Endothelial cell of umbilical vein (primary cell): Measurements from ENCODE around the gene DPF3. TPM values are rescaled to one million over a fixed set of nuclear protein-coding genes. Genes with fewer than 3 reads are reported as not detected.

Experiments used
- BruUV-seq: library from RNA; stranded (reverse); fragments of 400-500 nt; replicated peaks from 2 replicates; lab custom pipeline; 2021; lab: Mats Ljungman, UMichigan
- CTCF ChIA-PET: fragments of 300-600, 350-600 bp; sonication (Branson Sonifier 250); formaldehyde crosslinking; loops from one replicate; lab custom pipeline; 2021; ENCODE audit warnings: antibody characterized with exemption, inconsistent platforms; lab: Charles Lee
- POLR2A ChIA-PET: fragments of 300-600, 350-600 bp; sonication (Branson Sonifier 250); formaldehyde crosslinking; loops from one replicate; lab custom pipeline; 2021; ENCODE audit warnings: antibody characterized with exemption, inconsistent platforms; lab: Charles Lee
- DNase-seq: peaks from one replicate; pipeline ENCODE4 v3.0.0-alpha.2; 2011; ENCODE audit warnings: low read depth, low spot score
- FAIRE-seq: peaks from 2 replicates; lab custom pipeline; 2011; peaks lifted over from hg19 to GRCh38; lab: Jason Lieb, UNC
- H2AFZ ChIP-seq: 2 replicates; pipeline ENCODE4 v1.6.0; 2012; ENCODE audit warnings: low read depth, low read length, control low read depth, inconsistent platforms
- H3K27ac ChIP-seq: 2 replicates; pipeline ENCODE4 v1.5.1; 2011; ENCODE audit warnings: low read depth, mild to moderate bottlenecking, control low read depth, low read length, moderate library complexity; ENCODE audit not compliant: insufficient read depth
- H3K27me3 ChIP-seq, 2 experiments: 2 replicates each; pipeline versions ENCODE4 v1.6.0 to v1.6.1; 2011; ENCODE audit warnings: low read length in 2 of 2, mixed read lengths in 1 of 2; ENCODE audit not compliant: control insufficient read depth in 2 of 2, insufficient read depth in 2 of 2
- H3K36me3 ChIP-seq, 2 experiments: 2 replicates in 1 of 2; 3 replicates in 1 of 2; pipeline ENCODE4 v1.5.1; 2011; ENCODE audit warnings: low read length in 2 of 2, mild to moderate bottlenecking in 1 of 2, moderate library complexity in 1 of 2; ENCODE audit not compliant: control insufficient read depth in 2 of 2, insufficient read depth in 2 of 2; ENCODE audit errors: extremely low read depth in 1 of 2
- H3K4me1 ChIP-seq: 3 replicates; pipeline ENCODE4 v1.5.1; 2011; ENCODE audit warnings: mild to moderate bottlenecking, low read length; ENCODE audit not compliant: control insufficient read depth, insufficient read depth; ENCODE audit errors: extremely low read depth
- H3K4me2 ChIP-seq: 2 replicates; pipeline ENCODE4 v1.6.1; 2011; ENCODE audit warnings: low read length, control low read depth, mixed read lengths; ENCODE audit not compliant: insufficient read depth
- H3K4me3 ChIP-seq, 3 experiments: fragments of 200-600 bp in 1 of 3; sonication (generic), shearing (Covaris generic) in 1 of 3; replicated peaks in 1 of 3; 2 replicates each; pipeline ENCODE4 v1.5.1; 2011 to 2016; ENCODE audit warnings: control low read depth in 3 of 3, low read length in 3 of 3, mild to moderate bottlenecking in 2 of 3, inconsistent platforms in 1 of 3, low read depth in 1 of 3, moderate library complexity in 1 of 3; ENCODE audit not compliant: insufficient read depth in 1 of 3
- H3K79me2 ChIP-seq: 2 replicates; pipeline ENCODE4 v1.6.0; 2012; ENCODE audit warnings: low read length, inconsistent platforms; ENCODE audit not compliant: control insufficient read depth, insufficient read depth
- H3K9ac ChIP-seq: replicated peaks from 2 replicates; pipeline ENCODE3; 2011; ENCODE audit warnings: low read length, control low read depth; ENCODE audit not compliant: insufficient read depth; ENCODE audit errors: extremely low read depth
- H3K9me1 ChIP-seq: replicated peaks from 3 replicates; pipeline ENCODE4 v1.6.0; 2011; ENCODE audit warnings: mild to moderate bottlenecking, low read length; ENCODE audit not compliant: control insufficient read depth, insufficient read depth; ENCODE audit errors: extremely low read depth
- H3K9me3 ChIP-seq: replicated peaks from 2 replicates; pipeline ENCODE4 v1.5.1; 2012; ENCODE audit warnings: low read length, inconsistent platforms; ENCODE audit not compliant: control insufficient read depth, insufficient read depth
- H4K20me1 ChIP-seq: replicated peaks from 2 replicates; pipeline ENCODE3; 2011; ENCODE audit warnings: mild to moderate bottlenecking, low read length; ENCODE audit not compliant: control insufficient read depth, insufficient read depth; ENCODE audit errors: extremely low read depth
- EZH2 ChIP-seq: IDR thresholded peaks from 2 replicates; pipeline ENCODE4 v1.6.1; 2012; ENCODE audit warnings: borderline replicate concordance, low read depth, mild to moderate bottlenecking, moderate library complexity, low read length, inconsistent platforms; ENCODE audit not compliant: severe bottlenecking
- FOS ChIP-seq: IDR thresholded peaks from 2 replicates; pipeline ENCODE4 v1.6.1; 2011; ENCODE audit warnings: mild to moderate bottlenecking, low read length, moderate library complexity, borderline replicate concordance; ENCODE audit not compliant: insufficient read depth
- GATA2 ChIP-seq: IDR thresholded peaks from 2 replicates; pipeline ENCODE4 v1.7.0; 2011; ENCODE audit warnings: low read depth, mild to moderate bottlenecking, moderate library complexity, mixed read lengths, low read length; ENCODE audit not compliant: insufficient read length, insufficient read depth
- JUN ChIP-seq: IDR thresholded peaks from 2 replicates; pipeline ENCODE4 v1.6.1; 2011; ENCODE audit warnings: borderline replicate concordance, low read depth; ENCODE audit not compliant: insufficient read length, insufficient read depth
- MYC ChIP-seq: IDR thresholded peaks from one replicate; pipeline ENCODE4 v1.6.1; 2011; ENCODE audit warnings: mild to moderate bottlenecking, low read depth, low read length
- POLR2A ChIP-seq: IDR thresholded peaks from 2 replicates; pipeline ENCODE4 v1.6.1; 2012; ENCODE audit warnings: low read depth, mild to moderate bottlenecking, control low read depth, low read length
- POLR2AphosphoS5 ChIP-seq: IDR thresholded peaks from 2 replicates; pipeline ENCODE4 v1.6.1; 2012; ENCODE audit warnings: low read depth, mild to moderate bottlenecking, control low read depth, low read length, moderate library complexity; ENCODE audit not compliant: insufficient read depth
- dilution Hi-C: fragments of 300-500 bp; cut with MboI; formaldehyde crosslinking; loops from one replicate; pipeline ENCODE4 v1.15.0; 2019; ENCODE audit warnings: low sequenced_read_pairs; ENCODE audit not compliant: extremely low pct_ligation_motif_present
- intact Hi-C: fragments of 100-400 bp; cut with micrococcal nuclease; formaldehyde crosslinking; loops from one replicate; pipeline ENCODE4 v1.10.0; 2022
- polyA plus RNA-seq, 4 experiments: library from polyadenylated mRNA; depleted of rRNA in 3 of 4; stranded (reverse) in 3 of 4; unstranded in 1 of 4; fragments of >200 nt; gene quantifications; 2 replicates each; pipeline versions ENCODE4 v1.2.1 to v1.2.3, GENCODE V29; 2011 to 2012; ENCODE audit warnings: missing spikeins in 1 of 4
- total RNA-seq: library from RNA; stranded (reverse); gene quantifications from 2 replicates; pipeline ENCODE4 v1.2.3, GENCODE V29; 2021
- TF ChIP-seq, protein P1 (sequence below): IDR thresholded peaks from 2 replicates; pipeline ENCODE4 v1.6.1; 2011; ENCODE audit not compliant: insufficient read depth, insufficient read length
- TF ChIP-seq, protein P2 (sequence below), 2 donors: IDR thresholded peaks; 1 replicate in 1 of 2; 2 replicates in 1 of 2; pipeline ENCODE4 v1.5.1; 2011; ENCODE audit warnings: low read length in 2 of 2, mild to moderate bottlenecking in 2 of 2, moderate library complexity in 2 of 2, control low read depth in 1 of 2, inconsistent platforms in 1 of 2, low read depth in 1 of 2; ENCODE audit not compliant: insufficient read depth in 1 of 2; ENCODE audit errors: extremely low read depth in 1 of 2

DPF3 gene
- total and polyA plus RNA-seq, 2 donors (not counting 3 experiments of a cell fraction or from before 2014, with no cell fraction given), result 2.4 to 3.5 TPM

DNA sequence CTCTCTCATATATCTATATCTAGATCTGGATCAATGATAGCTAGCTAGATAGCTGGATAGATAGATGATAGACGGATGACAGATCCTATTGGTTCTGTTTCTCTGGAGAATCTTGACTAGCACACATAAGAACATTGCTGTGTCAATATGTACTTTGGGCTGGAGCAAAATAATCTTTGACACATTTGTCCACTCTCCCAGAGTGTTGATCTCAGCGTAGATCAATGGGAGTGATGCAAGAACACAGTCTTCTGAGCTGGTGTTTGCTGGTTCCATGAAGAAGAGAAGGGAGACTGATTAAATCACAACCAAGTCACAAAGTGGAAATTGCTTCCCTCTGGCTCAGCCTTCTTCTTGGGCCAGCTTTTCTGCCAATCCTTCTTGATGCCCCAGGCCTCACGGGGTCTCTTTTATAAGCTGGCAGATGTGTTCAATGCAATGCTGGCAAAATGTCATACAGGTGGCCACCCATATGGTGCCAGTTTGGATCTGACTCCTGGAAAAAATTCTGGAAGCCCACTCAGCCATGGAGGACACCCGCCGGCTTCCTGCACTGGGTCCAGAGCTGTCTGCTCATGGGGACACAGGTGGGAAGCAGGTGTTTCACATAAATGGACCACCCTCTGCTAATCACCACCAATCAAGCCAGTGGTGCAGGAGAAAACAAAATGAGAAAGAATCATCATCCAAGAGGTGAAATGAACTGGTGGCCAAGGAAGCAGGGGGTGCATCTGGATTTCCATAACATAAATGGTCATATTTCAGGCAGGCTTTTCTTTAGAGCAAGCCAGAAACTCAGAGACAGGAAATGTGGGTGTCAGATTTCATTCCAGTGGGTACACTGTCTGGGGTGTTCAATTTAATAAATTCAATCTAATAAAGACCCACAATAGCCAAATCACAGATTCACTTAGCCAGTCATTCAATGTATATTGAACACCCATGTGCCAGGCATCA is 310.3 kb downstream of the DPF3 start:
- CTCF ChIA-PET, result no interaction called here
- Histone ChIP-seq H3K79me2 (no peaks in the 10 kb centered on the region), H3K9ac (no peak overlapping the region), H3K9me1 (no peaks in the 10 kb centered on the region), H3K4me3 (no peak overlapping the region), H3K27ac (no peak overlapping the region), H4K20me1 (no peaks in the 10 kb centered on the region), H3K36me3 (no peaks in the 10 kb centered on the region), H2AFZ (no peak overlapping the region), H3K4me1 (no peaks in the 10 kb centered on the region), H3K9me3 (no peaks in the 10 kb centered on the region), H3K27me3 (peaks cover 8 to 37% of the 10 kb centered on the region in 2 experiments), H3K4me2 (no peak overlapping the region)
- no peak for DNase-seq
- intact Hi-C loops, result no loop called here
- FAIRE-seq, result no peak
- POLR2A ChIA-PET, result no interaction called here
- BruUV-seq, result no TSS peak
- dilution Hi-C loops, result no loop called here
- no peak for TF ChIP-seq POLR2AphosphoS5

GRCh38 chr14:72582582-72582981 is 311.3 kb downstream of the DPF3 start:
- Histone ChIP-seq H3K9ac (no peak overlapping the region), H2AFZ (no peak overlapping the region), H3K4me2 (no peak overlapping the region), H3K36me3 (no peaks in the 10 kb centered on the region), H4K20me1 (no peaks in the 10 kb centered on the region), H3K9me1 (no peaks in the 10 kb centered on the region), H3K4me3 (no peak overlapping the region), H3K27me3 (peaks cover 14 to 40% of the 10 kb centered on the region in 2 experiments), H3K9me3 (no peaks in the 10 kb centered on the region), H3K27ac (no peak overlapping the region), H3K79me2 (no peaks in the 10 kb centered on the region), H3K4me1 (no peaks in the 10 kb centered on the region)
- no peak for TF ChIP-seq JUN
- no peak for TF ChIP-seq POLR2A
- TF ChIP-seq FOS, result no peak
- TF ChIP-seq POLR2AphosphoS5, result no peak
- no peak for TF ChIP-seq EZH2
- TF ChIP-seq, protein P1, sequence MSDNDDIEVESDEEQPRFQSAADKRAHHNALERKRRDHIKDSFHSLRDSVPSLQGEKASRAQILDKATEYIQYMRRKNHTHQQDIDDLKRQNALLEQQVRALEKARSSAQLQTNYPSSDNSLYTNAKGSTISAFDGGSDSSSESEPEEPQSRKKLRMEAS, result no peak
- TF ChIP-seq, protein P2, sequence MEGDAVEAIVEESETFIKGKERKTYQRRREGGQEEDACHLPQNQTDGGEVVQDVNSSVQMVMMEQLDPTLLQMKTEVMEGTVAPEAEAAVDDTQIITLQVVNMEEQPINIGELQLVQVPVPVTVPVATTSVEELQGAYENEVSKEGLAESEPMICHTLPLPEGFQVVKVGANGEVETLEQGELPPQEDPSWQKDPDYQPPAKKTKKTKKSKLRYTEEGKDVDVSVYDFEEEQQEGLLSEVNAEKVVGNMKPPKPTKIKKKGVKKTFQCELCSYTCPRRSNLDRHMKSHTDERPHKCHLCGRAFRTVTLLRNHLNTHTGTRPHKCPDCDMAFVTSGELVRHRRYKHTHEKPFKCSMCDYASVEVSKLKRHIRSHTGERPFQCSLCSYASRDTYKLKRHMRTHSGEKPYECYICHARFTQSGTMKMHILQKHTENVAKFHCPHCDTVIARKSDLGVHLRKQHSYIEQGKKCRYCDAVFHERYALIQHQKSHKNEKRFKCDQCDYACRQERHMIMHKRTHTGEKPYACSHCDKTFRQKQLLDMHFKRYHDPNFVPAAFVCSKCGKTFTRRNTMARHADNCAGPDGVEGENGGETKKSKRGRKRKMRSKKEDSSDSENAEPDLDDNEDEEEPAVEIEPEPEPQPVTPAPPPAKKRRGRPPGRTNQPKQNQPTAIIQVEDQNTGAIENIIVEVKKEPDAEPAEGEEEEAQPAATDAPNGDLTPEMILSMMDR (IDR thresholded peaks at IDR 0.05; ENCODE audit: extremely low read depth in 1 of 2, insufficient read depth in 1 of 2, low read depth in 1 of 2, low read length in 2 of 2), result no peak
- no peak for TF ChIP-seq MYC
- TF ChIP-seq GATA2, result no peak
- no TSS peak for BruUV-seq
- POLR2A ChIA-PET, result no interaction called here
- CTCF ChIA-PET, result interaction anchor here (1.0 to 1.4 kb wide), 3 partner anchors 23 to 321 kb away, joined by 3 to 4 read pairs (median 3); no protein-coding TSS in a partner anchor
- DNase-seq, result no peak
- intact Hi-C loops (no loop called here), dilution Hi-C loops (no loop called here)
- no peak for FAIRE-seq
